Liver (tissue), 9 donors: ENCODE results near the gene ERGIC3. TPM values are rescaled to one million over a fixed set of nuclear protein-coding genes. Genes with fewer than 3 reads are reported as not detected.

Experiments used
- DNase-seq: peaks from one replicate; pipeline ENCODE4 v3.0.0-alpha.2; 2017; ENCODE audit warnings: low spot score
- H3K27ac ChIP-seq, 2 donors: one replicate each; pipeline ENCODE4 v1.7.0; 2013; ENCODE audit warnings: inconsistent platforms in 2 of 2, low read length in 2 of 2, control low read depth in 1 of 2, low read depth in 1 of 2, mild to moderate bottlenecking in 1 of 2
- H3K27me3 ChIP-seq, 4 donors: one replicate each; pipeline versions ENCODE4 v1.6.1 to v1.7.0; 2013; ENCODE audit warnings: low read length in 3 of 4, inconsistent platforms in 1 of 4, mild to moderate bottlenecking in 1 of 4, moderate library complexity in 1 of 4; ENCODE audit not compliant: control insufficient read depth in 4 of 4, insufficient read depth in 4 of 4
- H3K36me3 ChIP-seq, 4 donors: one replicate each; pipeline versions ENCODE4 v1.6.1 to v1.7.0; 2013; ENCODE audit warnings: low read length in 3 of 4, mild to moderate bottlenecking in 3 of 4, low read depth in 1 of 4, moderate library complexity in 1 of 4; ENCODE audit not compliant: control insufficient read depth in 4 of 4, insufficient read depth in 3 of 4
- H3K4me1 ChIP-seq, 4 donors: one replicate each; pipeline versions ENCODE4 v1.6.1 to v1.7.0; 2013; ENCODE audit warnings: low read length in 3 of 4, mild to moderate bottlenecking in 3 of 4, moderate library complexity in 1 of 4; ENCODE audit not compliant: control insufficient read depth in 4 of 4, insufficient read depth in 4 of 4
- H3K4me3 ChIP-seq, 3 donors: one replicate each; pipeline versions ENCODE4 v1.6.1 to v1.7.0; 2013; ENCODE audit warnings: low read length in 3 of 3, control low read depth in 1 of 3, low read depth in 1 of 3, mild to moderate bottlenecking in 1 of 3
- H3K9ac ChIP-seq, 2 donors: one replicate each; pipeline ENCODE4 v1.7.0; 2013; ENCODE audit warnings: low read length in 2 of 2, mild to moderate bottlenecking in 2 of 2, moderate library complexity in 2 of 2, control low read depth in 1 of 2, low read depth in 1 of 2
- H3K9me3 ChIP-seq, 4 donors: one replicate each; pipeline versions ENCODE4 v1.6.1 to v1.7.0; 2013; ENCODE audit warnings: low read length in 3 of 4; ENCODE audit not compliant: control insufficient read depth in 4 of 4
- CTCF ChIP-seq: fragments of 150-350 bp; IDR thresholded peaks from 2 replicates; pipeline ENCODE4 v1.5.1; 2017; ENCODE audit warnings: improper control_type of control experiment, low read depth, low read length; ENCODE audit not compliant: missing input control
- EGR1 ChIP-seq, 2 donors: IDR thresholded peaks; 2 replicates each; pipeline ENCODE4 v1.6.1; 2016 to 2018; ENCODE audit warnings: antibody characterized with exemption in 2 of 2, low read depth in 2 of 2
- FOXA1 ChIP-seq: IDR thresholded peaks from 2 replicates; pipeline ENCODE4 v1.6.1; 2016; ENCODE audit warnings: antibody characterized with exemption
- FOXA2 ChIP-seq: IDR thresholded peaks from 2 replicates; pipeline ENCODE4 v1.6.1; 2016; ENCODE audit warnings: antibody characterized with exemption
- GABPA ChIP-seq, 2 donors: IDR thresholded peaks in 1 of 2; conservative IDR thresholded peaks in 1 of 2; 2 replicates each; pipeline ENCODE4 v1.6.1; 2016; ENCODE audit warnings: antibody characterized with exemption in 2 of 2, mild to moderate bottlenecking in 1 of 2, moderate library complexity in 1 of 2
- HNF4A ChIP-seq, 2 donors: conservative IDR thresholded peaks; 2 replicates each; pipeline ENCODE4 v1.6.1; 2016; ENCODE audit warnings: antibody characterized with exemption in 2 of 2, mild to moderate bottlenecking in 2 of 2
- MAX ChIP-seq: IDR thresholded peaks from 2 replicates; pipeline ENCODE4 v1.6.1; 2016; ENCODE audit warnings: antibody characterized with exemption
- NR2F2 ChIP-seq: IDR thresholded peaks from 2 replicates; pipeline ENCODE4 v1.6.1; 2016; ENCODE audit warnings: antibody characterized with exemption
- RAD21 ChIP-seq, 2 donors: IDR thresholded peaks; 2 replicates each; pipeline ENCODE4 v1.6.1; 2016; ENCODE audit warnings: antibody characterized with exemption in 2 of 2, mild to moderate bottlenecking in 2 of 2
- YY1 ChIP-seq: IDR thresholded peaks from 2 replicates; pipeline ENCODE4 v1.6.1; 2016; ENCODE audit warnings: antibody characterized with exemption, mild to moderate bottlenecking
- ZBTB33 ChIP-seq: IDR thresholded peaks from 2 replicates; pipeline ENCODE4 v1.6.1; 2016; ENCODE audit warnings: antibody characterized with exemption
- WGBS: extraction: QIAGEN DNeasy Blood & Tissue Kit; methylation state at CpG from one replicate; pipeline ENCODE4 v1.1.7; 2013; 5-methylcytosine and 5-hydroxymethylcytosine counted together
- polyA plus RNA-seq, 2 donors: library from polyadenylated mRNA; stranded (reverse) in 1 of 2; unstranded in 1 of 2; fragments of 200-250 nt in 1 of 2; fragments of >200 nt in 1 of 2; fragmentation: Nextera tagmentation in 1 of 2; extraction: Ambion mirVana in 1 of 2; gene quantifications; one replicate each; pipeline versions ENCODE4 v1.2.1 to v1.2.3, GENCODE V29; 2013 to 2015
- total RNA-seq, 2 donors: library from RNA; depleted of rRNA; stranded (reverse); fragments of >200 nt; gene quantifications; one replicate each; pipeline ENCODE4 v1.2.3, GENCODE V29; 2014
- donor health status: healthy.
- donor health status: healthy.
- donor health status: healthy.
- donor health status: healthy.
- donor health status: healthy.

Gene ERGIC3
- total and polyA plus RNA-seq, 4 donors, result 110 to 167 (median 120) TPM

- peaks cover 7 to 14% (median 13%) of the 10 kb centered on the region in 4 donors for H3K4me1 ChIP-seq
- no peak for DNase-seq
- no peaks in the 10 kb centered on the region for H3K36me3 ChIP-seq
- no peaks in the 10 kb centered on the region for H3K9me3 ChIP-seq
- TF ChIP-seq EGR1 (IDR thresholded peaks at IDR 0.05; ENCODE audit: low read depth in 2 of 2) (no peak), FOXA2 (no peak), FOXA1 (no peak), MAX (no peak)
- no peak overlapping the region for H3K27ac ChIP-seq
- no peak overlapping the region for H3K4me3 ChIP-seq
- no peak overlapping the region for H3K9ac ChIP-seq
- no peaks in the 10 kb centered on the region for H3K27me3 ChIP-seq
- 92% methylated on average over 15 of the region's 15 CpGs for WGBS
Observed at GRCh38 chr20:35602851-35603495, 61.1 kb downstream of the ERGIC3 start.

- Histone ChIP-seq H3K4me1 (peaks cover 7 to 14% (median 13%) of the 10 kb centered on the region in 4 donors), H3K9me3 (no peaks in the 10 kb centered on the region), H3K27ac (no peak overlapping the region), H3K9ac (no peak overlapping the region), H3K36me3 (no peaks in the 10 kb centered on the region), H3K27me3 (no peaks in the 10 kb centered on the region), H3K4me3 (no peak overlapping the region)
- 90% methylated on average over 11 of the region's 11 CpGs for WGBS
- DNase-seq, result no peak
- TF ChIP-seq NR2F2 (peak; percentile 70), ZBTB33 (no peak), YY1 (no peak), HNF4A (conservative IDR thresholded peaks at IDR 0.05) (peak; percentile 29 to 62), CTCF (no peak), GABPA (IDR thresholded peaks at IDR 0.05 in 1 of 2, conservative IDR thresholded peaks at IDR 0.05 in 1 of 2) (no peak)
Observed at GRCh38 chr20:35603695-35604448, 62.0 kb downstream of the ERGIC3 start.

- H3K4me3 ChIP-seq, result no peak overlapping the region
- 63% methylated on average over 4 of the region's 4 CpGs for WGBS
- H3K27me3 ChIP-seq, result no peaks in the 10 kb centered on the region
- H3K36me3 ChIP-seq, result no peaks in the 10 kb centered on the region
- H3K9me3 ChIP-seq, result no peaks in the 10 kb centered on the region
- H3K4me1 ChIP-seq, result peaks cover 7 to 14% (median 13%) of the 10 kb centered on the region in 4 donors
- no peak overlapping the region for H3K27ac ChIP-seq
- TF ChIP-seq ZBTB33 (no peak), RAD21 (IDR thresholded peaks at IDR 0.05) (peak in 1 of 2 donors; percentile 8)
- H3K9ac ChIP-seq, result no peak overlapping the region
- DNase-seq, result peak; percentile 49
Observed at GRCh38 chr20:35604449-35604747, 62.5 kb downstream of the ERGIC3 start.
